Kidney (tissue), 14 donors: ENCODE data around the gene LEKR1. TPM values are rescaled to one million over a fixed set of nuclear protein-coding genes. Genes with fewer than 3 reads are reported as not detected.

ENCODE experiments used
- DNase-seq, 5 donors: peaks; one replicate each; pipeline ENCODE4 v3.0.0-alpha.2; 2013 to 2020
- FAIRE-seq: peaks from 2 replicates; lab custom pipeline; 2012; peaks lifted over from hg19 to GRCh38; lab: Jason Lieb, UNC
- H3K27ac ChIP-seq, 2 donors: one replicate each; pipeline ENCODE4 v1.7.0; 2013; ENCODE audit warnings: low read depth in 2 of 2, low read length in 2 of 2, inconsistent platforms in 1 of 2
- H3K27me3 ChIP-seq: one replicate; pipeline ENCODE4 v1.7.1; 2013; ENCODE audit warnings: low read length, inconsistent platforms; ENCODE audit not compliant: control insufficient read depth, insufficient read depth
- H3K36me3 ChIP-seq, 3 donors: one replicate each; pipeline versions ENCODE4 v1.7.0 to v1.7.1; 2013; ENCODE audit warnings: low read length in 3 of 3, control low read depth in 1 of 3, inconsistent platforms in 1 of 3; ENCODE audit not compliant: insufficient read depth in 3 of 3, control insufficient read depth in 2 of 3
- H3K4me1 ChIP-seq, 3 donors: one replicate each; pipeline versions ENCODE4 v1.7.0 to v1.7.1; 2013; ENCODE audit warnings: low read length in 3 of 3, inconsistent platforms in 1 of 3, low read depth in 1 of 3; ENCODE audit not compliant: control insufficient read depth in 2 of 3, insufficient read depth in 2 of 3
- H3K4me3 ChIP-seq, 3 donors: one replicate each; pipeline versions ENCODE4 v1.7.0 to v1.8.1; 2013; ENCODE audit warnings: low read length in 3 of 3, control low read depth in 1 of 3, inconsistent platforms in 1 of 3
- H3K9ac ChIP-seq, 3 donors: one replicate each; pipeline versions ENCODE4 v1.7.0 to v1.7.1; 2013; ENCODE audit warnings: low read length in 3 of 3, control low read depth in 1 of 3, inconsistent platforms in 1 of 3
- H3K9me3 ChIP-seq, 3 donors: one replicate each; pipeline versions ENCODE4 v1.7.0 to v1.7.1; 2013; ENCODE audit warnings: low read length in 3 of 3, control low read depth in 1 of 3, inconsistent platforms in 1 of 3; ENCODE audit not compliant: control insufficient read depth in 2 of 3, insufficient read depth in 1 of 3
- CTCF ChIP-seq: IDR thresholded peaks from 3 replicates; pipeline ENCODE4 v1.5.1; 2012; ENCODE audit warnings: mild to moderate bottlenecking, moderate library complexity, borderline replicate concordance; ENCODE audit not compliant: insufficient read depth; ENCODE audit errors: extremely low read depth
- intact Hi-C: fragments of 100-400 bp; cut with DNase I; formaldehyde crosslinking; loops from one replicate; pipeline ENCODE4 v1.11.1; 2022
- polyA plus RNA-seq: library from polyadenylated mRNA; stranded (reverse); fragments of 350-450 nt; fragmentation: Illumina TruSeq; extraction: RNeasy Lipid Tissue Mini Kit (QIAGEN cat#74804); gene quantifications from one replicate; pipeline ENCODE4 v1.2.3, GENCODE V29; 2014; ENCODE audit warnings: low read depth, low replicate concordance; ENCODE audit not compliant: insufficient read depth
- total RNA-seq: library from RNA; stranded (reverse); fragmentation: NEBNext Ultra II Directional; extraction: Animal tissue kit (Norgen Biotek cat#: 25700); gene quantifications from one replicate; pipeline ENCODE4 v1.2.1, GENCODE V29; 2021
- donor health status: control.
- donor health status: control.
- donor health status: control.
- donor health status: control.
- donor health status: control.
- donor health status: DM: yes; HTN: yes; CAD: no.
- donor health status: Normal renal cell carcinoma (clear cell type).

Gene LEKR1
- total and polyA plus RNA-seq, 2 donors from 2014 or later = 1.6 to 1.8 TPM

DNA sequence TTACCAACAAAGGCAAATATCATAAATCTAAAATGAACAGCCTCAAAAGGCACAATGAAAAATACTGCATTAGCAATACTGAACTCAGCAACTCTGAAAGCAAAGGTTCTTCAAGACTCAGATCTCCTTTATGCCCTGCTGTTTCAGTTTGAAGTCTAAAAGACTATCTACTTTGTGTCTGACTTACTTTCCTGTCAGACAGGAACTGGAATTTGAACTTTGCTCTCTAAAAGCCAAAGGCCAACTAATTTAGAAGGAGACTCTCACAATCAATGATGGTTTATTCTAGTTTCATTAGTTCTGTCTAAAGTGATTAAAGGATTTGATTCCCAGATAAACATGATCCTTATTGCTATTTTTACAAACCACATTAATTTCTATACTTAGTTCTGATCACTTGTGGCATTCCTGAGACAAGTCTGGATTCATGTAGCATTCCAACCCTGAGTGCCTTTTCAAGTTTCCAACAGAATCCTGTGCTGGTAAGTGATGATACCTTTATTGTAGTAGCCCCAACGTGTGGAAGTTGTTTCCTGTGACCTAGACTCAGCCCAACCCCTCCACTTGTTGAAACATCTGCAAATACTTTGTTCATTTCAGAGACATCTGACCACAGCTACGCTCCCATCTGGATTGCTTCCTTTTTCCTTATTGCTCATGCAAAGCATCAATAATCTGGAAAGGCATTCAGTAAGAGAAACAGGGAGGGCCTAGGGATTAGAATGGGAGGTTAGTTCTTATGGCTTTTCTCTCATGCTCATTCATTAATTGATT, 14.9 kb upstream of the LEKR1 start:
- FAIRE-seq (no peak), DNase-seq (no peak)
- H3K9ac ChIP-seq = no peak overlapping the region
- TF ChIP-seq CTCF = no peak
- no peak overlapping the region for H3K27ac ChIP-seq
- H3K9me3 ChIP-seq = no peaks in the 10 kb centered on the region
- H3K27me3 ChIP-seq = no peaks in the 10 kb centered on the region
- intact Hi-C loops = no loop called here
- H3K4me3 ChIP-seq = no peak overlapping the region
- H3K4me1 ChIP-seq = peaks cover 0 to 4% (median 0%) of the 10 kb centered on the region in 3 donors
- no peaks in the 10 kb centered on the region for H3K36me3 ChIP-seq

DNA sequence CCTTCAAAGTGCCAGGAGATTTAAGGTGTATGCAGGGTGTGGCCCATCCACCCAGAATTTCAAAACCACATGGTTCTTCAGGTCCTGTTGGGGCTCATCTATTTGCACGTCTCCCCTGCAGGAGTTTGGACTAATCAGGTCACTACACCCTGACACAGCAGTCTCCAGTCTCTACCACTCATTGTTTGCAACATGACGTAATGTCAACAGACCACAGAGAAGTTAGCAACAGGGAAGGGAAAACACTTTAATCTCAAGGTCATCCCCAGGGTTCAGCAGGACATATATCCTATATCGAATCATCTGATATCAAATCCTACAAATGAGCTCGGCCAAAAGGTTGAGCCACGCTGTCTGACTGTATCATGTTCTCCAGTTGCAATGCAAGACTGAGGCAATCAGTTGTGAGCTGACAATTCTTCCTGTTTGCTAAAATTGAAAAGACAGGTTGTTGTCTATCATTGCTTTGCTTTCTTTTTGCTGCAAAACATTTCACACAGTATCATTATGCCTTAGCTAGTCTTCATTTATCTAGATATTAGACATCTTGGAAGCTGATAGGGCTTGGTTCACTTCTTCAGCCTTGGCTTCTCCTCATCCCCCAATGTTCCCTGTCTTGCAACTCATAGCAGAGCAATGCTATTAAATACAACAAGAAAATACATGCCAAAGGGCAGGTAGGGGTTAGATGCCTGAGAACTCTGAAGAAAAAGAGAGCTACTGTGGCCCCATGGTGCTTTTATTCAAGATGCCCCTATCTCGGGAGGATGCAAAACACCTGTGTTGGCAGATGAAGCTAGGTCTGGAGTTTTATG, 13.4 kb upstream of the LEKR1 start:
- H3K9ac ChIP-seq = no peak overlapping the region
- no peak for FAIRE-seq

GRCh38 chr3:156814295-156814694, 11.9 kb upstream of the LEKR1 start:
- FAIRE-seq = no peak
- Histone ChIP-seq H3K27ac (no peak overlapping the region), H3K4me3 (no peak overlapping the region), H3K9me3 (no peaks in the 10 kb centered on the region), H3K27me3 (no peaks in the 10 kb centered on the region), H3K4me1 (peaks cover 0 to 22% (median 0%) of the 10 kb centered on the region in 3 donors), H3K36me3 (no peaks in the 10 kb centered on the region), H3K9ac (no peak overlapping the region)
- no peak for DNase-seq
- intact Hi-C loops = no loop called here
- no peak for TF ChIP-seq CTCF

More for the DNA sequence above, 13.4 kb upstream of the LEKR1 start:
- no peak for TF ChIP-seq CTCF
- Histone ChIP-seq H3K27me3 (no peaks in the 10 kb centered on the region), H3K27ac (no peak overlapping the region), H3K36me3 (no peaks in the 10 kb centered on the region), H3K4me3 (no peak overlapping the region), H3K4me1 (peaks cover 0 to 11% (median 0%) of the 10 kb centered on the region in 3 donors), H3K9me3 (no peaks in the 10 kb centered on the region)
- intact Hi-C loops = no loop called here
- no peak for DNase-seq
